Measurements from ENCODE around the gene POC1B.

POC1B gene

GRCh38 chr12:89525824-89526770, at the start of gene POC1B:
TSS of gene POC1B (minus strand) at chr12:89526047. CDS start at chr12:89525895, 152 bp downstream.
- peak; percentile 74 for DNase-seq (ENCODE audit: low read depth)

GRCh38 chr12:89575374-89575773, 49.5 kb upstream of the POC1B start:
- no peak for DNase-seq (ENCODE audit: low read depth)

- DNase-seq (ENCODE audit: low read depth): no peak
These were observed 48.9 kb upstream of the POC1B start for GRCh38 chr12:89574736-89575208.

GRCh38 chr12:89573051-89573810, 47.4 kb upstream of the POC1B start:
- no peak for DNase-seq (ENCODE audit: low read depth)

GRCh38 chr12:89571491-89572195, 45.8 kb upstream of the POC1B start:
- DNase-seq (ENCODE audit: low read depth): no peak

- DNase-seq (ENCODE audit: low read depth): no peak
These were observed 42.6 kb upstream of the POC1B start for GRCh38 chr12:89568484-89568883.

- DNase-seq (ENCODE audit: low read depth): no peak
These were observed 41.9 kb upstream of the POC1B start for GRCh38 chr12:89567691-89568239.

- DNase-seq (ENCODE audit: low read depth): no peak
These were observed 40.8 kb upstream of the POC1B start for GRCh38 chr12:89566615-89567014.

- DNase-seq (ENCODE audit: low read depth): no peak
These were observed 39.2 kb upstream of the POC1B start for GRCh38 chr12:89565002-89565401.

- DNase-seq (ENCODE audit: low read depth): no peak
These were observed 33.9 kb upstream of the POC1B start for GRCh38 chr12:89559753-89560152.

GRCh38 chr12:89556976-89557375, 31.1 kb upstream of the POC1B start:
- no peak for DNase-seq (ENCODE audit: low read depth)

- DNase-seq (ENCODE audit: low read depth): no peak
These were observed 26.5 kb upstream of the POC1B start for GRCh38 chr12:89552376-89552775.

- no peak for DNase-seq (ENCODE audit: low read depth)
These were observed 25.9 kb upstream of the POC1B start for GRCh38 chr12:89551747-89552146.

GRCh38 chr12:89547101-89547500, 21.3 kb upstream of the POC1B start:
- DNase-seq (ENCODE audit: low read depth): no peak

- DNase-seq (ENCODE audit: low read depth): no peak
These were observed 20.3 kb upstream of the POC1B start for GRCh38 chr12:89546151-89546550.

GRCh38 chr12:89544681-89545184, 18.9 kb upstream of the POC1B start:
- DNase-seq (ENCODE audit: low read depth): no peak

- DNase-seq (ENCODE audit: low read depth): no peak
These were observed 18.2 kb upstream of the POC1B start for GRCh38 chr12:89544022-89544421.

GRCh38 chr12:89542912-89543592, 17.2 kb upstream of the POC1B start:
- no peak for DNase-seq (ENCODE audit: low read depth)

GRCh38 chr12:89542236-89542635, 16.4 kb upstream of the POC1B start:
- DNase-seq (ENCODE audit: low read depth): no peak

GRCh38 chr12:89540586-89540985, 14.7 kb upstream of the POC1B start:
- no peak for DNase-seq (ENCODE audit: low read depth)
